K562 (cell line): ENCODE data around the gene GEMIN2. TPM values are rescaled to one million over a fixed set of nuclear protein-coding genes. Genes with fewer than 3 reads are reported as not detected.

Experiments
- ADNP ChIP-seq: fragments of 200-800 bp; sonication (Bioruptor generic); IDR thresholded peaks from 2 replicates; pipeline ENCODE4 v1.6.1; 2016; ENCODE audit warnings: missing genetic modification characterization, missing compliant biosample characterization
- CBX2 ChIP-seq: fragments of 200-600 bp; sonication (generic); IDR thresholded peaks from one replicate; pipeline ENCODE4 v1.6.1; 2012; ENCODE audit warnings: mild to moderate bottlenecking, low read length, inconsistent platforms; ENCODE audit not compliant: insufficient read depth, poor library complexity, severe bottlenecking
- CBX5 ChIP-seq: IDR thresholded peaks from 2 replicates; pipeline ENCODE4 v1.6.1; 2014; ENCODE audit warnings: low read depth, borderline replicate concordance
- EGR1 ChIP-seq: fragments of 450-650 bp; conservative IDR thresholded peaks from 2 replicates; pipeline ENCODE4 v1.6.1; 2017; ENCODE audit warnings: mild to moderate bottlenecking
- ETV5 ChIP-seq: sonication (generic); formaldehyde crosslinking; IDR thresholded peaks from 2 replicates; pipeline ENCODE4 v1.4.0; 2020; ENCODE audit warnings: low read depth, mild to moderate bottlenecking, missing genetic modification reagents
- GABPA ChIP-seq: fragments of 200-800 bp; sonication (Bioruptor generic); conservative IDR thresholded peaks from 2 replicates; pipeline ENCODE4 v1.6.1; 2016; ENCODE audit warnings: low read depth, missing genetic modification characterization, missing compliant biosample characterization
- GTF2A2 ChIP-seq: IDR thresholded peaks from 2 replicates; pipeline ENCODE4 v1.6.1; 2016; ENCODE audit warnings: mild to moderate bottlenecking, missing genetic modification characterization, missing compliant biosample characterization
- MYBL2 ChIP-seq, 2 experiments: fragments of 450-650 bp in 1 of 2; sonication (generic) in 1 of 2; formaldehyde crosslinking in 1 of 2; IDR thresholded peaks; 2 replicates each; pipeline versions ENCODE4 v1.6.1 to v1.8.1; 2017 to 2022; ENCODE audit warnings: borderline replicate concordance in 1 of 2, inconsistent platforms in 1 of 2, low read depth in 1 of 2, mild to moderate bottlenecking in 1 of 2, missing genetic modification reagents in 1 of 2, moderate library complexity in 1 of 2
- NR2C1 ChIP-seq, 2 experiments: fragments of 450-650 bp; IDR thresholded peaks; 2 replicates each; pipeline ENCODE4 v1.6.1; 2017; ENCODE audit warnings: mild to moderate bottlenecking in 2 of 2, antibody characterized with exemption in 1 of 2, inconsistent platforms in 1 of 2, missing compliant biosample characterization in 1 of 2, missing genetic modification characterization in 1 of 2
- PHB ChIP-seq: fragments of 250-450 bp; sonication (Bioruptor Pico); IDR thresholded peaks from 2 replicates; pipeline ENCODE4 v1.5.0; 2021
- PHTF2 ChIP-seq: fragments of 250-450 bp; sonication (Bioruptor Pico); IDR thresholded peaks from 2 replicates; pipeline ENCODE4 v1.5.0; 2021; ENCODE audit warnings: mild to moderate bottlenecking
- ZNF551 ChIP-seq: fragments of 250-450 bp; sonication (Bioruptor Pico); IDR thresholded peaks from 2 replicates; pipeline ENCODE4 v1.5.0; 2021; ENCODE audit warnings: mild to moderate bottlenecking, moderate library complexity
- polyA plus RNA-seq, 8 experiments: library from polyadenylated mRNA; depleted of rRNA in 4 of 8; stranded (reverse) in 5 of 8; unstranded in 3 of 8; fragments of >200 nt; fragmentation: Nextera tagmentation in 2 of 8; fragmentation: Illumina TruSeq in 1 of 8; extraction: Ambion mirVana in 2 of 8; extraction: Trizol in 1 of 8; gene quantifications; 2 replicates each; pipeline versions ENCODE4 v1.2.1 to v1.2.3, GENCODE V29; 2011 to 2014; ENCODE audit warnings: inconsistent platforms in 1 of 8, missing spikeins in 1 of 8
- total RNA-seq, 7 experiments: library from RNA; depleted of rRNA in 6 of 7; stranded (reverse); fragments of >200 nt in 6 of 7; fragmentation: Illumina TruSeq in 2 of 7; extraction: Trizol in 2 of 7; gene quantifications; 2 replicates each; pipeline versions ENCODE4 v1.2.1 to v1.2.3, GENCODE V29; 2011 to 2021; ENCODE audit warnings: low replicate concordance in 1 of 7
- TF ChIP-seq, protein P1 (sequence below): fragments of 150-350 bp; conservative IDR thresholded peaks from 2 replicates; pipeline ENCODE4 v1.6.1; 2014; ENCODE audit warnings: low read length
- TF ChIP-seq, protein P2 (sequence below), 2 experiments: fragments of 450-650 bp in 1 of 2; sonication (generic) in 1 of 2; formaldehyde crosslinking in 1 of 2; IDR thresholded peaks in 1 of 2; conservative IDR thresholded peaks in 1 of 2; 2 replicates each; pipeline versions ENCODE4 v1.6.1 to v1.8.1; 2016 to 2023; ENCODE audit warnings: mild to moderate bottlenecking in 2 of 2, moderate library complexity in 2 of 2, inconsistent platforms in 1 of 2, missing genetic modification reagents in 1 of 2
- TF ChIP-seq, protein P3 (sequence below): fragments of 450-650 bp; formaldehyde crosslinking; IDR thresholded peaks from 2 replicates; pipeline ENCODE4 v1.4.0; 2020; ENCODE audit warnings: mild to moderate bottlenecking, mixed read lengths
- TF ChIP-seq, protein P4 (sequence below): fragments of 450-650 bp; IDR thresholded peaks from 2 replicates; pipeline ENCODE4 v1.6.1; 2018; ENCODE audit warnings: mild to moderate bottlenecking, low read depth; ENCODE audit not compliant: partially characterized antibody
- TF ChIP-seq, protein P5 (sequence below): fragments of 450-650 bp; IDR thresholded peaks from 2 replicates; pipeline ENCODE4 v1.6.1; 2016; ENCODE audit warnings: mild to moderate bottlenecking

The GEMIN2 gene
- total and polyA plus RNA-seq, 9 of the 15 experiments (the other 6 are each of a cell fraction or from before 2014, with no cell fraction given), result 23.0 to 87.6 (median 45.5) TPM

DNA sequence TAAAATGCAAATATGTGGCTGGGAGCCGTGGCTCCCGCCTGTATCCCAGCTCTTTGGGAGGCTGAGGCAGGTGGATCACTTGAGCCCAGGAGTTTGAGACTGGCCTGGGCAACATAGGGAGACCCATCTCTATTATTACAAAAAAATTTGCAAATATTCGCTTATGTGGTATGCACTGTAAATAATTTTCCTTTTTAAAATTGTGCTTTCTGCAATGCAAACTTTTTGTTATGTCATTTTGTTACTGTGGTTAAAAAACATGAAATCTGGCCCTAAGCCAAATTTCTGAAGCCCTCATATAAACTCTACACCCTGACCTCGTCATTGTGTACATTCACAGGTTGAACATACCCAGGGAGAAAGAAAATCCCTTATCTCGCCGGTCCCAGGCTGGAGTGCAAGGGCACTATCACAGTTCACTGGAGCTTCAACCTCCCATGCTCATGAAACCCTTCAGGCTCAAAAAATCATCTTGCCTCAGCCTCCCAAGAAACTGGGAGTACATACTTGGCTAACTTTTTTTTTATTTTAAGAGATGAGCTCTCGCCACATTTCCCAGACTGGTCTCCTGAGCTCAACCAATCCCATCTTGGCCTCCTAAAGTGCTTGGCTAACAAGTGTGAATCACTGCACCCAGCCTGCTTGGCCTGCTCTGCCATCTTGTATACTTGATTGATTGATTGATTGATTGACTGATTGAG lies 31.3 kb downstream of the GEMIN2 start (continued):
- TF ChIP-seq, protein P1, sequence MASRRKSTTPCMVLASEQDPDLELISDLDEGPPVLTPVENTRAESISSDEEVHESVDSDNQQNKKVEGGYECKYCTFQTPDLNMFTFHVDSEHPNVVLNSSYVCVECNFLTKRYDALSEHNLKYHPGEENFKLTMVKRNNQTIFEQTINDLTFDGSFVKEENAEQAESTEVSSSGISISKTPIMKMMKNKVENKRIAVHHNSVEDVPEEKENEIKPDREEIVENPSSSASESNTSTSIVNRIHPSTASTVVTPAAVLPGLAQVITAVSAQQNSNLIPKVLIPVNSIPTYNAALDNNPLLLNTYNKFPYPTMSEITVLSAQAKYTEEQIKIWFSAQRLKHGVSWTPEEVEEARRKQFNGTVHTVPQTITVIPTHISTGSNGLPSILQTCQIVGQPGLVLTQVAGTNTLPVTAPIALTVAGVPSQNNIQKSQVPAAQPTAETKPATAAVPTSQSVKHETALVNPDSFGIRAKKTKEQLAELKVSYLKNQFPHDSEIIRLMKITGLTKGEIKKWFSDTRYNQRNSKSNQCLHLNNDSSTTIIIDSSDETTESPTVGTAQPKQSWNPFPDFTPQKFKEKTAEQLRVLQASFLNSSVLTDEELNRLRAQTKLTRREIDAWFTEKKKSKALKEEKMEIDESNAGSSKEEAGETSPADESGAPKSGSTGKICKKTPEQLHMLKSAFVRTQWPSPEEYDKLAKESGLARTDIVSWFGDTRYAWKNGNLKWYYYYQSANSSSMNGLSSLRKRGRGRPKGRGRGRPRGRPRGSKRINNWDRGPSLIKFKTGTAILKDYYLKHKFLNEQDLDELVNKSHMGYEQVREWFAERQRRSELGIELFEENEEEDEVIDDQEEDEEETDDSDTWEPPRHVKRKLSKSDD, result no peak
- TF ChIP-seq GTF2A2 (tag) (no peak), MYBL2 (IDR thresholded peaks at IDR 0.05; ENCODE audit: low read depth) (no peak), MYBL2 (CRISPR knock-in tag; IDR thresholded peaks at IDR 0.05; ENCODE audit: borderline replicate concordance) (no peak), NR2C1 (IDR thresholded peaks at IDR 0.05) (peak; percentile 85), NR2C1 (tag; IDR thresholded peaks at IDR 0.05) (peak; percentile 84), ADNP (tag) (no peak), ETV5 (CRISPR knock-in tag) (no peak), CBX2 (no peak), PHB (CRISPR knock-in tag) (no peak), ZNF551 (no peak), PHTF2 (CRISPR knock-in tag) (no peak), EGR1 (no peak), CBX5 (no peak), GABPA (tag) (no peak)
- TF ChIP-seq, protein P2, sequence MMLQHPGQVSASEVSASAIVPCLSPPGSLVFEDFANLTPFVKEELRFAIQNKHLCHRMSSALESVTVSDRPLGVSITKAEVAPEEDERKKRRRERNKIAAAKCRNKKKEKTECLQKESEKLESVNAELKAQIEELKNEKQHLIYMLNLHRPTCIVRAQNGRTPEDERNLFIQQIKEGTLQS (IDR thresholded peaks at IDR 0.05), result peak; percentile 48
- TF ChIP-seq, protein P2 (CRISPR knock-in tag; conservative IDR thresholded peaks at IDR 0.05), result no peak
- TF ChIP-seq, protein P3, sequence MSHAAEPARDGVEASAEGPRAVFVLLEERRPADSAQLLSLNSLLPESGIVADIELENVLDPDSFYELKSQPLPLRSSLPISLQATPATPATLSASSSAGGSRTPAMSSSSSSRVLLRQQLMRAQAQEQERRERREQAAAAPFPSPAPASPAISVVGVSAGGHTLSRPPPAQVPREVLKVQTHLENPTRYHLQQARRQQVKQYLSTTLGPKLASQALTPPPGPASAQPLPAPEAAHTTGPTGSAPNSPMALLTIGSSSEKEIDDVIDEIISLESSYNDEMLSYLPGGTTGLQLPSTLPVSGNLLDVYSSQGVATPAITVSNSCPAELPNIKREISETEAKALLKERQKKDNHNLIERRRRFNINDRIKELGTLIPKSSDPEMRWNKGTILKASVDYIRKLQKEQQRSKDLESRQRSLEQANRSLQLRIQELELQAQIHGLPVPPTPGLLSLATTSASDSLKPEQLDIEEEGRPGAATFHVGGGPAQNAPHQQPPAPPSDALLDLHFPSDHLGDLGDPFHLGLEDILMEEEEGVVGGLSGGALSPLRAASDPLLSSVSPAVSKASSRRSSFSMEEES (CRISPR knock-in tag), result no peak
- TF ChIP-seq, protein P4, sequence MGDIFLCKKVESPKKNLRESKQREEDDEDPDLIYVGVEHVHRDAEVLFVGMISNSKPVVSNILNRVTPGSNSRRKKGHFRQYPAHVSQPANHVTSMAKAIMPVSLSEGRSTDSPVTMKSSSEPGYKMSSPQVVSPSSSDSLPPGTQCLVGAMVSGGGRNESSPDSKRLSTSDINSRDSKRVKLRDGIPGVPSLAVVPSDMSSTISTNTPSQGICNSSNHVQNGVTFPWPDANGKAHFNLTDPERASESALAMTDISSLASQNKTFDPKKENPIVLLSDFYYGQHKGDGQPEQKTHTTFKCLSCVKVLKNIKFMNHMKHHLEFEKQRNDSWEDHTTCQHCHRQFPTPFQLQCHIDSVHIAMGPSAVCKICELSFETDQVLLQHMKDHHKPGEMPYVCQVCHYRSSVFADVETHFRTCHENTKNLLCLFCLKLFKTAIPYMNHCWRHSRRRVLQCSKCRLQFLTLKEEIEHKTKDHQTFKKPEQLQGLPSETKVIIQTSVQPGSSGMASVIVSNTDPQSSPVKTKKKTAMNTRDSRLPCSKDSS, result no peak
- TF ChIP-seq, protein P5, sequence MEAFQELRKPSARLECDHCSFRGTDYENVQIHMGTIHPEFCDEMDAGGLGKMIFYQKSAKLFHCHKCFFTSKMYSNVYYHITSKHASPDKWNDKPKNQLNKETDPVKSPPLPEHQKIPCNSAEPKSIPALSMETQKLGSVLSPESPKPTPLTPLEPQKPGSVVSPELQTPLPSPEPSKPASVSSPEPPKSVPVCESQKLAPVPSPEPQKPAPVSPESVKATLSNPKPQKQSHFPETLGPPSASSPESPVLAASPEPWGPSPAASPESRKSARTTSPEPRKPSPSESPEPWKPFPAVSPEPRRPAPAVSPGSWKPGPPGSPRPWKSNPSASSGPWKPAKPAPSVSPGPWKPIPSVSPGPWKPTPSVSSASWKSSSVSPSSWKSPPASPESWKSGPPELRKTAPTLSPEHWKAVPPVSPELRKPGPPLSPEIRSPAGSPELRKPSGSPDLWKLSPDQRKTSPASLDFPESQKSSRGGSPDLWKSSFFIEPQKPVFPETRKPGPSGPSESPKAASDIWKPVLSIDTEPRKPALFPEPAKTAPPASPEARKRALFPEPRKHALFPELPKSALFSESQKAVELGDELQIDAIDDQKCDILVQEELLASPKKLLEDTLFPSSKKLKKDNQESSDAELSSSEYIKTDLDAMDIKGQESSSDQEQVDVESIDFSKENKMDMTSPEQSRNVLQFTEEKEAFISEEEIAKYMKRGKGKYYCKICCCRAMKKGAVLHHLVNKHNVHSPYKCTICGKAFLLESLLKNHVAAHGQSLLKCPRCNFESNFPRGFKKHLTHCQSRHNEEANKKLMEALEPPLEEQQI, result no peak
